GM19328 (cell line): ENCODE measurements around the gene GPD2.
"Not testable (repeated sequence)": the region's sequence is repeated elsewhere in the genome, so short reads cannot be mapped to it uniquely, and the experiment has no call there.

ENCODE experiments used
- ATAC-seq: cut with Tn5 transposase; IDR thresholded peaks from one replicate; pipeline ENCODE4 v1.9.1; 2021; ENCODE audit warnings: mild to moderate bottlenecking, moderate library complexity; ENCODE audit not compliant: unreplicated experiment

The GPD2 gene

DNA sequence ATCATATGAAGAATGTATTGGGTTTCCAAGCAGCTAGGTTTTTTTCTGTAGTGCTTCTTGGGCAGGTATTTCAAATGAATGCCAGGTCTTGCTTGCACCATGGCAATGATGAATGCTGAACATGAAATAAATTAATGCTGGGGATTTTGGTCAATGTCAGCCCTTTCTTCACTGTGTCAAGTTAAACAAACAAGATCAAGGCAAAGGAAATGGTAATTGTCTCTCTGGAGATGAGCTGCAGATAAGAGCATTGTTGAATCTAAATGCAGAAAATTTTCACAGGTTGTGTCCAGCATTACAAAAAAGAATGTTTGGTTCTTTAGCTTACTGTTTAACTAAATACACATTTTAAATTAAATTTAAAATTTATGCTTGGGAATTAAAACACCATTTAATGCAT, 144.3 kb downstream of the GPD2 start:
- no peak for ATAC-seq

DNA sequence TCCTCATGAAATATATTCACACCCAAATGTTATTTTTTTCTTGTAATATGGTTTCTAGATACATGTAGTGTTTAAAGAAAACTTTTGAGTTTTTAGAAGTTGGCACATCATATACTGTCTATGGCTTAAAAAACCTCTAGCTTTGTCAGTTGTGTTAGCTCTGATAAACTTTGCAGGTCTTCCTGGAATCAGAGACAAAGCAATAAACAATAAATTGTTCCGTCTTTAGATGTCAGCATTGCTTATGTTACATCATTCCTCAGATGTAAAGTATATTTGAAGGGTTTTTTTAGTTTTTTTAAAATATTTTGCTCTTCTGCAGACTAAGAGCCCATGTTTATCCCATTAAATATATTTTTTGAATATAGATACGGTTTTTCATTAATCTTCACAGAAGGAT, 145.1 kb downstream of the GPD2 start:
- ATAC-seq: no peak

DNA sequence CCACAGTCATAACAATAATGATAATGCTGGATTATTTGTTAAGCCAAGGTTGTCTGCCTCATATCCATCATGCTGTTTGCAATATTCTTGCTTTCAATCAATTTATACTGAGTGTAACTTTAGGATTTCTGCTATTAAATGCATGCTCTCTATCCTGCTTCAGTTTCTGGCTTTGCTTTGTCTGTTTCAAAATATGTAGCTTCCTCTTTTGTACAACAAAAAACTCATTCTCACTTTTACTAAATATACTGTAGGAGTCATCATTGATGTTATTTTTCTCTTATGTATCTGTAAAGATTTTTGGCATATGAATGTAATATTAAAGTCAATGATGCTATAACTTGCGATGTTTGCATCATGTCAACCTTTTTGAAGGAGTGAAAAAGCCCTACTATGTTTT, 149.3 kb downstream of the GPD2 start:
- no peak for ATAC-seq

DNA sequence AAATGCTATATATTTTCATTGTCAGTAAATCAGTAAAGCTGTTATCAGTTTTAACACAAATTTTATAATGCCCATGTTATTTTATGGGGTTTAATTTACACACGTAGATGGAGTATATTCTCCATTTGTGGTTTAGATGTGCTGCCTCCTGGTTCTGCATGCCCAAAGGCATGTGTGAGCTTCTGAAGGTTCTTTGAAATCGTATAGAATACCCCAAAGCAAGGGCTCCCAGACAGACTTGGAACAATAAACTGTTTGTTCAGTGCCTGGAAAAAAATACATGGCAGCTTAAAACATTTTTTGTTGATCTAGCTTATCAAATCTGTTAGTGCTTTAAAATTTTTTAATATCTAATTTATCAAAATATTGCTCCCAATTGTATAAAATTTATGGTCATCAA, 150.4 kb downstream of the GPD2 start:
- no peak for ATAC-seq

DNA sequence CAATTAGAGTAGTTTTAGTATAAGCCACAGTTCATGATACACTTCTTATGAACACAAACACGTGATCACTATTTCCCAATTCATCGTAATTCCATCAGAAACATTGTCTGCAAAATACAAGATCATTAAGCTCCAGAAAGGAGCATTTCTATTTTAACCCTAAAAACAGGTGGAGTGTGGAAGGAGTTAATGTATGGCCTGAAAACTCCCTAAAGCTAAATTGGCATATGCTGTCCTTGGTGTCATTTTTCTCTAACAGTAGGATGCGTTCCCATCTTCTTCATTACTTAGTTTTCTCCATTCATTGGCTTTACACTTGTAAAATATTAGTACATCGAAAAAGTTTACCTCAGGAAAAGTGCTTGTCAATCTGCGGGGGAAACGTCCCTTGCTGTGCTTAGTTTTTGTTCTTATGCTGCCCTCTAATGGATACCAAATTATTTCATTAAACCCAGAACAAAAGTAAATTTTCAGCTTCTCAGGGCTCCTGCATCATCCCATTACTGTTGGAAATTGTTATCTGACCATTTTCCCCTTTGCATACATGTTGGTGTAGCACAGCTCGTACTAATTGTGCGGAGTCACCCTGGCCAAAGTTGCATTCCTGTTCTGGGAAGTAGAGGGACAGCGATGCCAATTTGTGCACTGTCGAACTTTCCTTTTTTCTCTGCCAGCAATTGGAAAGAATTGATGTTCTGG, 153.4 kb downstream of the GPD2 start:
- peak; percentile 47 for ATAC-seq

DNA sequence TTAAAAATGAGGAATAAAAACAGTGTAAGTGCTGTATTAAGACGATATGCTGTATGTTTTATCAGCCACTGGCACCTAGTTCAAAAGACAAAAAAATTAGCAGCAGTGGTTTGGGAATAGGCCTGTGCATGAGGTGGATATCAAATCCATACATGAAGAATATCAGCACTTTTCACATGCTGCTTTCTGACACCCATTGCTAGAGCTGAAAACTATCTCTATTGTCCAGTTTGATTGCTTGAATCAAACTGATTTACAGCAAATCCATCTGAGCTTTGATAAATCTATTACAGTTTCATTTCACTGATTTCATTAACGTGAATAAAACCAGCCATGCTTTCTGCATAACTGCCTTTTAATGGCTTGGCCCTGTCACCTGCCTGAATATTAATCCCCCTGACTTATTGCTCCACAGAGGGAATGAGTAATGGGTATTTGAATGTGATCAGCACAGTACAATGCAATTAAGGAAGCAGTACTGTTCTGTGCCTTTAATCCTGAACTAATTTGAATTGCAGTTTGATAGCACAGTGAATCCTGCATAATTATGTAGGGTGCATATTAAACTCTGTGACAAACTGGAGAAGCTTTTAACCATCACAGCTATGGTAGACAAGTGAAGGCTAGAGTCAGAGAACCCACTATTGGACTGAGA, 154.0 kb downstream of the GPD2 start:
- ATAC-seq: no peak

DNA sequence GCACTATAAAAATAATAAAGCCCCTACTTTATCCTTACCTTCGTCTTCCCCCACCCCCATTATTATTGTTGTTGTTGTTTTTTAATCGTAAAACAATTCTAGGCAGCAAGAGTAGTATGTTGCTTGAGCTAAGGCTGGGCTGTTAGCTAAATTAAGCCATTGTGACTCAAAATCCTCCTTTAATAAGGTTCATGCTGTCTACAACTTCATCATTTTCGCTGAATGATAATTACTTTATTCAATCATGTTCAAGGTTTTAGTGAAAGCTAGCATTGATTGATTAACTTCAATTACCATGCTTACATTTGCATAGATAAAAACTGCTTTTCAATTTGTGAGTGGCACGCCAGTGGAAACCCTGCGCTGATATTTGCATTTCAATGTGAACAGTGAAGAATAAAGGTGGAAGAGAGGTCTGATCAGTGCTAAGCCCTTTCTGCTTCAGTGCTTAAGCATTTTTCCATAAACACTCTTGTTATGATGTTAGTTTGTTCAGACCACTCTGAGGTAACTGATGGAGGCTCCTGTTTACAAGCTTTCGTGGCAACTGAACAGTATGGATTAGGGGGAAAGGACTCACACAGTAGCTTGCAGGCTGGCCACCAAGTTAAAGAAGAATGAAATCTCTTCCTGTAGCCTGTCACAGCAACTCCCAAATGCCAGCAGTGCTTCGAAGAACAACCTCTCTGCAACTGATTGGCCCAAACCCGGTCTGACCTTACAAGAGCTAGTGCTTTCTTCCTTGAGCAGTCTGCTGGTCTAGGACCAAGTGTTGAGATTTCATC, 156.8 kb downstream of the GPD2 start:
- no peak for ATAC-seq

DNA sequence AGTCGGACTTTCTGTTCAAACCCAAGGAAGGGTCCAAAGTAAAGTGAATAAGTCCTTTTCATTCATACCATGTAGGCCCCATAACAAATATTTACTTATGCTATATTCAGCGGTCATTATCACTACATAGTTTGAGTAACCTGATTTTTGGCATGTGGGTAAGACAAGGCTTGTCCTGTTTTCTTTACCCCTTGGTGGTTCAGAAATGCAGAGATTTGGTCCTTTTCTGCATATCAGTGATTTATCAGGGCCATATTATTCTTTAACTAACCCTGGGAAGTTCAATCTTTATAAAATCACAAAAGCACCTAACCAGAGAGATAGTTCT, 157.4 kb downstream of the GPD2 start:
- ATAC-seq: no peak

DNA sequence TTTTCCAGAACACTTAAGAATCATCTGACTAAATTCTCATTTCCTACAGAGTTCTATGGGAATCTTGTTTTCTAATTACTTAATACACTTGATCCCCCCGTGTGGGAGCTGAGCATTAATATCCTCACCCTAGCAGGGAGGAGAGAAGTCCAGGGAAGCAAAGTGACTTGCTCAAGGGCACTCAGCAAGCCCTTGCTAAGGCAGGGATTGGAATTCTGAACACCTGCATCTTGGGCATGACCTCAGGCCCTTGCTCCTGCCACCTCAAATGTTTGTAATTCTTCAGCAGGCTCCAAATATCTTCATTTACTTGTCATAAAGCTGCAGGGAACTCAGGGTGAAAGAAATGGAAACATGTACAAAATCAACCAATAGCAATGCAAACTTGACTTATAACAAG, 162.4 kb downstream of the GPD2 start:
- no peak for ATAC-seq

DNA sequence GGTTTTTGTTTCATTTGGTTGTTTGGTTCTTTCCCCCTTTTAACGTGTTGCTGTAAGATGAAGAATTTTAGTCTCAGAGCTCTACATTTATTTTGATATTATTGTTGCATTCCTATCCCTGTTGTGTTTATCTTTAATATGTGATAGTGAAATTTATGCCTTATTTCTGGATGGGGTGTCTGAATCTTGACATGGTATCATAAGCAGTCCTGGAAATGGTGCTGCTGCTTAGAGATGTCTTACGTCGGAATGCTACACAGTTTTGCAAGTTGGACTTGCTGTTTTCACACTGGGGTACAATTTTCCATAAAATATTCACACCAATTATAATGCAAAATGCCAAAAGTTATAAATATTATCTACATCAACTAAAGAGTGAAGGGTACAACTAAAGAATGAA, 164.0 kb downstream of the GPD2 start:
- ATAC-seq: no peak

DNA sequence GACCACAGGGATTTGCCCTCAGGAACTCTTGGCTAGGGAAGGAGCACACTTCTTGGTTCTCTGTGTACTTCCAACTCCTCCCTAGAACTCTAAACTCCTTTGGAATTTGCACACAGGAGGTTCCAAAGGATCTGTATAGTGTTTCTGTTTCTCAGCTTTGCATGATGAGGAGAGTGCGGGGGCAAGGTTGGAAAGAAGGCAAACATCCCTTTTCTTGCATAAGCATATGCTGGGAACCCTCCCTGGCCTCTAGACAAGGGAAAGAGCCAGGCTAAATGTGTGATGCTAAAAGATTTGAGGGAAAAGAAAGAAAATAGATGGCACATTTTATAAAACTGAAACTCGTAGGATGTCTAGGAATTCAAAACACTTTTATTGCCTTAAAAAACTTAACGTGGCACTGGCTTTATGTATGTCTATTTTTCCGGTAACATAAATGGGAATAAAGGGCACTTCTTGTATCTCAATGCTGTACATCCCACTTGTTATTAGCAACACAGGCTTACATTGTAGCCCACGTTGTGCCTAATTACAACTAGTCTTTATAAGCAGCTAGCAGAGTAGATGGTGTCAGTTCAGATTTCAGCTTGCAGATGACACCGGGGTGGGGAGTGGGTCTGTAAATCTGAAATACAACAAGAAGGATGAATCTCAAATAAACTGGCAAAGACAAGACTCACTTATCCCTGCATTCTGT, 165.8 kb downstream of the GPD2 start:
- ATAC-seq: no peak

DNA sequence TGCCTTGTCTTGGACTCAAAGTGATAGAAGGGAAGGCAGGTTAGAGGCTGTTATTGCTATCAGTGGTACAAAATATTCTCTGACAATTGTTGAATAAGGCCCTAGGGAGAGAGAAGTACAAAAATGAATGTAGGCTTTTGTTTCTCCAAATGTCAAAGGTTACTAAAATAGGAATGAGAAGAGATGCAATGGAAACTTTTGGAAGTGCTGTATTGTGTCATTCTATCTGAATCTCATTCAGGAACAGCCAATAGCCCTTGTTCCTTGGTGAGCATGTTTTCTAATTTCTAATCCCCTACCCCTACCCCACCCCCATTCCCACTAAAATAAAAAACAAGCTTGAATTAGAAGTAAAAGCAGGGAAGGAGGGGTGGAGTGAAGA, 166.4 kb downstream of the GPD2 start:
- no peak for ATAC-seq

DNA sequence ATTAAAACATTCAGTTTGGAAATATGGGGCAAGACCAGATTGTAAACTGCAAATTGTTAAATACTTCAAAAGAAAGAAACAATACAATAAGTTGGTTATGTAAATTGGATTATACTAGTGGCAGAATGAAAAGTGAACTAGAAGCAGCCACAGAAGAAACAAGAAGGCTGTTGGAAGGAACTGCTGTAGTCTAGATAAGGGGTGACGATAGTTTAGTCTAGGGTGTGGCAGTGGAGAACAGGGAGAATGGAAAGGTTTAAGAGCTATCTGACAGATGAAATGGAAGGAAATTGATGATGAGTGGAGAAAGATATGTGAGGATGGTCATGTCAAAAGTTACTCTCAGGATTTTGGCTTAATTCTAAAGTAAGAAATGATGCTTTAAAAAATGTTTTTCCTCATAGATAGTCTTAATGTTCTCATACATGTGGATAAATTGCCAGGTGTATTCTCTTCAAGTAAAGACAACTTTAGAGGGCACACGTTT, 179.7 kb downstream of the GPD2 start:
- ATAC-seq: no peak

DNA sequence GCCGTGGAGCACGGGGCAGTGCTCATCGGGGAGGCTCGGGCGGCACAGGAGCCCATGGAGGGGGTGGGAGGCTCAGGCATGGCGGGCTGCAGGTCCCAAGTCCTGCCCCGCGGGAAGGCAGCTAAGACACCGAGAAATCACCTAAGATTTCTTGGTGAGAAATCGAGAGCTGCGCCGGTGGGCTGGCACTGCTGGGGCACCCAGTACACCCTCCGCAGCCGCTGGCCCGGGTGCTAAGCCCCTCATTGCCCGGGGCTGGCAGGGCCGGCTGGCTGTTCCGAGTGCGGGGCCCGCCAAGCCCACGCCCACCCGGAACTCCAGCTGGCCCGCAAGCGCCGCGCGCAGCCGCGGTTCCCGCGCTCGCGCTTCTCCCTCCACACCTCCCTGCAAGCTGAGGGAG, 181.9 kb downstream of the GPD2 start:
- ATAC-seq: not testable (repeated sequence)

DNA sequence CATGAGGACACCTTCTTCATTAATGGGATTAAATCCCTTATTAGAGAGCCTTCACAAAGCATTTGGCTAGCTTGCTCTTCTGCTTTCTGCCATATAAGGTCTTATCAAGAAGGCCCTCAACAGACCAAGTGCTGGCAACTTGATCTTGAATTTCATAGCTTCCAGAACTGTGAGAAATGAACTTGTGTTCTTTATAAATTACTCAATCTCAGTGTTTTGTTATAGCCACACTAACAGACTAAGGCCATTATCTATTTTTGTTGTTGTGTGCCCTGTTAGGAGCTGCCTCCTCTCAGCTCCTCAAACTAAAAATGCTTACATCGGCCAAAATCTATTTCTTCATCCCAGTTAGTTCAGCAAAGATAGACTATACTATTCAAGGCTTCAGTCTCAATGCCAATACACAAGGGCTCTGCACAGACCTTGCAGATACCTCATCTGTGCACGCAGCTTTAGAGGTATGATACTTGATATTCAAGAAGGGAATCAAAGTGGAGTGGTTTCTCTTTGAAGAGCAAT, 182.9 kb downstream of the GPD2 start:
- ATAC-seq: no peak

DNA sequence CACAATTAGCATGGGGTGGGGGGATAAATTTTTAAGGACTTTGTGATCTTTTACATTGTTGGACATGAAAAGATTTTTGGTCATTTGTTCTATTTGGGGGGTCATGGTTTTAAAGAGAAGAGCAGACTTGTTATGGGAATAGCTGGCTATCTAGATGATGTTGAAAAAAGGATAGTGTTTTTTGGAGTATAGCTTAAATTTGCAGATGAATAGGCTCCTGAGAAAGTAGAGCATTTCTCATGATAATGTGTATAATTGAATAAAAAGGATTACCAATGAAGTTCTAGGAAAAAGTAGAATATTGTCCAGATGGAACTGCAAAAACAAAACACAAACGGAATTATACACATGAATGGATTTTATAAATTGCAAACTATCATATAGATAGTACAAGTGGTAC, 186.3 kb downstream of the GPD2 start:
- ATAC-seq: no peak

DNA sequence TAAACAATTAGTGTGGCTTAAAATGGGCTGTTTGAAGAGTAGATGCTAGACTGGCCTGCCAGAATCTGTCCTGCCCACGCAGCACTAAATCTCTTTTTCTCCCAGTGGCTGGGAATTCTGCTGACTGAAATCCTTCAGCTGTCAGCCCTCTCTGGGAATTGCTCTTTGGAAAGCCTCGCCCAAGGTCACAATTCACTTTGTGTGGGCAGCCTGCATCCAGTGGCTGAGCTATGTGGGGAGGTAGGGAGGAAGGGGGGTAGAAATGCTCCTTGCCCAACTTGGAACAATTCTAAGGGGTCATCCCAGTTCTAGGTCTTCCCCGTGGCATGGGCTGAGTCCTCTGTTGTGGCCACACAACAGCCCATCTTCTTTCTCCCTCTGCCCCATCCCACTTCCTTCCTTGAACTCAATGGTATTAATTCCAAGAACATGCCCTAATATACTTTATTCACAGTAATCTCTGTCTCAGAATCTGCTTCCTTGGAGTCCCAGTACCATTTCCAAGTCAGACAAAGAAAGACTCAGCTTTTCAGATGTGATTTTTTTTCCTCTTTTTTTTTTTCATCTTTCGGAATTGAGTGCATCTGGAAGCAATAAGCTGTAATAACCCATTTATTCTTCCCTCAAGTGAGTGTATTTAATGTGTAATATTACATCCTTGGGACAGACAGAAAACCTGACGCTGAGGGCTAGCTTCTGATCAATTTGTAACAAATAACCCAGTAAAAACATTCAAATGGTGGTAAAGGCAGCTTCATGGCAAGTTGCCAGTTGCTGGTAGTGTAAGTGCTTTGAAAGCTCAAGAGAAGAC, 189.4 kb downstream of the GPD2 start:
- ATAC-seq: no peak

DNA sequence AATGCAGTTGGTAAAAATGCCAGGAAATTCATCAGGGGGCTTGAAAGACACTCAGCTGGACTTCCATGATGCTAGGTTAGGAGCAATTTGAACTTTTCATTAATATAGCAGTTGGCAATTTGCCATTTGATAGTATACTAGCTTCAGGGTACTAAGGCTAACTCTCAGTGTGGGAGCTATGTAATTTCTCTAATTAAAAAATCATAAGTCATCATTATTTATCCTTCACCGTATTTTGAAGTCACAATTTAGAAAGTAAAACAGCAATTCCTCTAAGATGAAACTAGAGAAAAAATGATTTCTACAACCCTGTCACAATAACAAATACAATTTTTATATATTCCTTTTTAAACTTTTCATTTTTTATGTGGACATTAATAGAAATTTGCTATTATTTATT, 190.8 kb downstream of the GPD2 start:
- ATAC-seq: no peak

DNA sequence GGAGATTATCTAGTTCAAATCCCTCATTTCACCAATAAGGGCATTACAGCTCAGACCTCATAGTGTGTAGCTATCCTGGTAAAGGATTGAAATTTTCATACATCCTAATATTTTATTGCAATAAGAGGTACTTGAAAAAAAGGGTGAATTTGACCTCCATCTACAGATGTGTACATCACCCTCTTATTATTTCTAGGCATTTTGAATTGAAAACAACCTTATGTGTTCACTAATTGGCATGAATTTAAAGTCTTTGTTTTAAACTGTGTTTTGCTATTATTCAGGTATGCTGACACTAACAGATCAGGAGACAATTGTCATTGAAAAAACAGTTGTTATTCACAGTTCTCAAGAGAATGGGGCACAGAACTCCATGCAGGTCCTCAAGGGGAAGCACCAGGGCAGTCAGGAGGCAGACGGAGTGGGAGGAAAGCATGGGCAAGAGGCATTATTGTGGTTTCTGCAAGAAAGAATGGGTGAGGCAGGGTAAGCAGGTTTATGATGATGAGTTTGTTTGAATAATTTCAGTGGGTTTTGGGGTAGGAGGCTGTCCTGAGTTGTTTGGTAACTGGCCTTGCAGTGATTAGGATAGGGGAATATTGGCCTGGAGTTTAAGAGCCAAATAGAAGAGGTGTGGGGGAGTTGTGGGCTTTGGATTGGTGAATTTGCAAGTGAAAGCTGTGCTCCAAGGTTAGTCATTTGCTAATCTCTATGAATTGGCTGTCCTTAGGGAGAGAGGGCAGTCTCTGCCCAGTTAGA, 194.6 kb downstream of the GPD2 start:
- ATAC-seq: no peak

DNA sequence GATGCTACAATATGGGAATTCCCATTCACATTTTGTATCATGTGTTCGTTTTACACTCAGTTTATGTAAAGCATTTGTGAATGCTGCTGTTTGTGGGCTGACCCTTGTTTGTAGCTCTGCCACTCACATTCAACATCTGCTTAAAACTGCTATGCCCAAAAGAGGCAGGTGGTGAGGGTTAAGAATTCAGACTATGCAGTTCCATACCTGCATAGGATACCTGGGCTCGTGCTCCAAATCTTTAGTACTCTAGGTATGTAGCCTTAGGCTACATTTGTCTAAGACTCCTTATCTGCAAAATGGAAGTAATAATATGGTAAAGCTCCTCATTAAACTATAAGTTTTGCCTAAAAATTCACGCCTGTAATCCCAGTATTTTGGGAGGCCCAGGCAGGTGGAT, 199.5 kb downstream of the GPD2 start:
- no peak for ATAC-seq
